NCI-H82 (cell line): ENCODE results near the gene GYG2.
"Not testable (repeated sequence)": the region's sequence is repeated elsewhere in the genome, so short reads cannot be mapped to it uniquely, and the experiment has no call there.

Experiments
- DNase-seq: peaks from one replicate; lab custom pipeline; 2025; lab: John Stamatoyannopoulos, UW

Gene GYG2

GRCh38 chrX:2872671-2873277 is 44.0 kb downstream of the GYG2 start:
- no peak for DNase-seq

DNA sequence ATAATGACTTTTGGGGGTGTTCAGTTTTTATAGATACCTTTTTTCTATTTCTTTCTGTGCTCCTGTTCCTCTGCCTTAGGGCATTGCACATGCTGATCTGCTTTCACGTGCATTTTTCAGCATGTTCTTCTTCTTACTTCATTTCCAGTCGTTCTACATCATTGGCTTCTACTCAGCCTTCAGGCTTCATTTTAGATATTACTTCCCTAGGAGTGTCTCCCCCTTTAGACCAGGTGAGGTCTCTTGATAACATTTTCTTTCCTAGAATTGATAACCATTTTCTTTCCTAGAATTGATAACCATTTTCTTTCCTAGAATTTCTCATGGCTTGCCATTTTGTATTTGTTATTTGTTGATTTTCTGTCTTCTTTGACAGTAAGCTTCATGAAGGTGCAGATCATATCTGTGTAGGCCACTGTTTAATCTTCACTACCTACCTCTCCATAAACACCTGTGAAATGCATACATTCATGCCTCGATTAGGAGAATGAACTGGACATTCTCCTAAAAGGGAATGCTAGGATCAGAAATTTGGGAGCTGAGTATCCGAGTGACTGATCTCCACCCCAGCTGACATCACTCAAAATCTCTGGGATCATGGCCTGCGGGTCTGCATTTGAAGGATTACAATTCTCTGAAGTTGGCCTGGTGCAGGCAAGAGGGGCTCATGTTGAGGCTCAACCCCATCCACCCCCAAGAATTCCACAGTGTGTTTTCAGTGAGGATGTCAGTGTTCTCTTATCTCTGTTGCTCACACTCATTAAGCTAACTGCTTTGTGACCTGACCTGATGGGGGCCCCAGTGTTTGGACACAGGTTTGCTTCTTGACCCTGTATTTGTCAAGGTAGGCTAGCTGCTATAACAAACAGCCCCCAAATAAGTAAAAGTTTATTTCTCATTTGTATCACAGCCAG is 45.7 kb downstream of the GYG2 start:
- DNase-seq, result no peak

GRCh38 chrX:2875136-2875481 is 46.4 kb downstream of the GYG2 start:
- DNase-seq, result no peak

- peak; percentile 18 for DNase-seq
These were observed 47.2 kb downstream of the GYG2 start for GRCh38 chrX:2875798-2876399.

- DNase-seq, result no peak
These were observed 49.8 kb downstream of the GYG2 start for GRCh38 chrX:2878563-2878962.

GRCh38 chrX:2879670-2880069 is 50.9 kb downstream of the GYG2 start:
- DNase-seq, result no peak

DNA sequence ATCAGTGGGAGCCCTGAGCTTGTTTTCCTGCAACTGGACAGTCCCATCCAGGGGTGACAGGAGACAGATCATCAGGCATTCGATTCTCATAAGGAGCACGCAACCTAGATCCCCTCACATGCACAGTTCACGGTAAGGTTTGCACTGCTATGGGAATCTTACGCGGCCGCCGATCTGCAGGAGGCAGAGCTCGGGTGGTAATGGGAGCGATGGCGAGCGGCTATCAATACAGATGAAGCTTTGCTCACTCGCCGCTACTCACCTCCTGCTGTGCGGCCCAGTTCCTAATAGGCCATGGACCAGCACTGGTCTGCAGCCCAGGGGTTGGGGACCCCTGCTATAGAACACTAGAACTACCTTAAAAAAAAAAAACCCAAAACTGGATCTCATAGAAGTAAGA is 55.0 kb downstream of the GYG2 start:
- DNase-seq, result no peak

- no peak for DNase-seq
These were observed 59.6 kb downstream of the GYG2 start for GRCh38 chrX:2888309-2888708.

DNA sequence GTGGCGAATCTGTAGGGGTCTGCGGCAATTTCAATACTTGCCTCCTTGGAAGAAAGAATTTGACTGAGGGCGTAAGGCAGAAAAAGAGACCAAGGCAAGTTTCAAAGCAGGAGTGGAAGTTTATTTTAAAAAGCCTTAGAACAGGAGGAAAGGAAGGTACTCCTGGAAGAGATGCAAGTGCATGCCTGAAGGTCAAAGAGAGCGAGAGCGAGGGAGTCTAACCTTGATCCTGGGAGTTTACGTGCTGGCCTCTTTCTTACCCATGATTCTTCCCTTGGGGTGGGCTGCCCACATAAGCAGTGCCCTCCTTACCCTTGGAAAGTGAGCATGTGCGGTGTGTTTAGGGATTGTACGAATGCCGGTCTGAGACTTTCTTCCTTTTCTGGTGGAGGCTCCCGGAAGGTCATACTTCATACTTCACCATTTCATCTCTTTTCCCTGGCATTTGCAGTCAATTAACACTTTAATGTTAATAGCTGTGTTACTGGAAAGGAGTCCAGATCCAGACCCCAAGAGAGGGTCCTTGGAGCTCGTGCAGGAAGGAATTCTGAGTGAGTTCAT is 60.4 kb downstream of the GYG2 start:
- no peak for DNase-seq

GRCh38 chrX:2889706-2890490 is 61.2 kb downstream of the GYG2 start:
- peak; percentile 41 for DNase-seq

- not testable (repeated sequence) for DNase-seq
These were observed 62.1 kb downstream of the GYG2 start for GRCh38 chrX:2890536-2891460.

DNA sequence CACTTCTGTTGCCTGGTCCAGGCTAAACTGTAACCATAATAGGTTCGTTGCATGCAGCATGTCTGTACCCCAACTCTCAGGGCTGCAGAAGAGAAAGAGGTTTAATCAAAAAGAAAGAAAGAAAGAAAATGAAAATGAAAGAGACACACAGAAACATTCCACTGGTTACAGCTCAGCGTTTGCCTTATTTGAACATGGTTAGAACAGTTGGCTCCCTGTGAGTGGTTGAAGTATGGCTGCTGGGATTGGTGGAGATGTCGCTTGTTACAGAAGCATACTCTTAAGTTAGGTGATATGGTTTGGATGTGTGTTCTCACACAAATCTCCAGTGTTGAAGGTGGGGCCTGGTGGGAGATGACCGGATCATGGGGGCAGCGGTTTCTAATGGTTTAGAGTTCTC is 64.1 kb downstream of the GYG2 start:
- DNase-seq, result no peak

GRCh38 chrX:2894885-2895292 is 66.2 kb downstream of the GYG2 start:
- DNase-seq, result no peak

DNA sequence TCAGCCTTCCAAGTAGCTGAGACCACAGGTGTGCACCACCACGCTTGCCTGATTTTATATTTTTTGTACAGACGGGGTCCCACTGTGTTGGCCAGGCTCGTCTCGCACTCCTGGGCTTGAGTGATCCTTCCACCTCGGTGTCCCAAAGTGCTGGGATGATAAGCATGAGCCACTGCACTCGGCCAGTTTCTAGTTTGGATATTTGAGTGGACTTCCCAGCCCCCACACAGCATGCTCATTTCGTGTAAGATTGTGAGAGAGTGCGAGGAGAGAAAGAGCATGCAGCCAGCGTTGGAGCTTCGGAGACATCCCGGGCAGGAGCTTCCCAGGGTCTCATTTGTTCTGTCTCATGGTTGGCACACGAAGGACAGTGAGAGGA is 68.6 kb downstream of the GYG2 start:
- DNase-seq, result no peak

DNA sequence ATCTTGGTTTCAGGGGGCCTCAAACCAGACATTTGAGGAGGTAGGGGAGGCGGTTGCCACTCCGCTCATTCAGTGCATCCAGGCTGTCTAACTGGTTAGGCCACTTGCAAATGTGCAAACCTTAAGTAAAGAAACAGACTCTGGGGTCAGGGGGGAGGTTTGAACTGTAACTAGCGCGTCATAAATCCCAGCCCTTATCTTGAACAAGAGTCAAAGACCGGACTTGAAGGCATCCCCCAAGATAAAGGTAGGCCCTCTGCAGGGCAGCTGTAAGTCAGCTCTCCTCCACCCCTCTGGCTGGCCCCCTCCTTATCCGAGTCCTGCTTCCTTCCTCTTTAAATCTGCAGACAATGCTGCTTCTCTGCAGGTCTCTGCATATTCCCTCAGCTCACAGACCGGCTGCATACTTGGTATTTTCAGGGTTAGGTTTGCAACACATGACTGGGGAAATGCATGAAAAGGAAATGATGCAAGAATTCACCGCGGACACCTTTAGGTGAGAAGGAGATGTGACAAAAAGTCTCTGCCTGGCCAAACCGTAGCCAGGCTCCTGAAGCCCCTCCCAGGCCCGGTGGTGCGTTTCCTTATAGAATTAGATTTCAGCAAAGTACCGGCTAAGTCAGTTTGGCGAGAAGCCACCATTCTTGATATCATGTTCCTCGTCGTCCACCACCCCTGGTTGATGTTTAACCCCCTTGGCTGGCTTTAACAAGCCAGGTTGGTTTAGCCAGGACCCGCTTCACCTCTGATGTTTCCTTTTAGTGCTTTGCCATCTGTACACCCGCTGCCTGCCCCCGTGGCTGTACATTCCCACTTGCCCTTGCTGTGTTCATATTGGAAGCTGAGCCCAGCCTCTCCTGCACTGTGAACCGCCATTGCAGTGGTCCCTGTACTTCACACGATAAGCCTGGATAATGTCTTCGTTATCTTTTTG is 69.2 kb downstream of the GYG2 start:
- DNase-seq, result not testable (repeated sequence)

GRCh38 chrX:2898846-2899512 is 70.2 kb downstream of the GYG2 start:
- DNase-seq, result no peak

GRCh38 chrX:2901367-2902036 is 72.8 kb downstream of the GYG2 start:
- DNase-seq, result peak; percentile 30

DNA sequence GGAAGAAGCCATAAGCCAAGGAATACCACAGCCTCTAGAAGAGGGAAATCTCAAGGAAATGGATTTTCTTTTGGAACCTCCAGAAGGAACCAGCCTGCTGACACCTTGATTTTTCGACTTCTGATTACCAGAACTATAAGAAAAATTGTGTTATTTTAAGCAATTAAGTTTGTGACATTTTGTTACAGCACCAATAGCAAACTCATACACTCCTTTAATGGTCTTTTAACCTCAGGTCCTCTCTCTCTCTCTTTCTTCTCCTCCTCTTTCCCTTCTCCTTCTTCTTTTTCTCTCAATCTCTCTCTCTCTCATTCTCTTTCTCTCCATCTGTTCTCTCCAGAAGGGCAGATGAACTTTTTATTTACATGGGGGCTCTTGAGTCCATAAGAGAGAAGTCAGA is 74.1 kb downstream of the GYG2 start:
- no peak for DNase-seq

DNA sequence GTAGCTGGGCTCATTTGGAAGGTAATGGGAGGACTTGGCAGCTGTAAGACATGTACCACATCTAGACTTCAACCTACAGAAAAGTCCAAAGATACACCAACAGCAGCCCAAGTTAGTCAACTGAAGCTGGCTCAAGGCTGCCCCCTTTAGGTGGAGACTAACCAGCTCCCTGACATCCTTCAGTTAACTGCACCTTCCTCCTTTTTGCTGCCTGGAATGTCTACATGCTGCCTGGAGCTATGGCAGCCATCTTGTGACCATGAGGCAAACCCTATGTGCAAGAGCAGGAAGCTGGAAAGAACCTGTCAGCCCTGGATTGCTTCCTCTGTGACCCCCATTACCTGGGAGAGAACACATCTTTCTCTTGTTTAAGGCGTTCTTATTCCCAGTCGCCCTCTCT is 74.6 kb downstream of the GYG2 start:
- DNase-seq, result no peak
